Renal cortical epithelial cell (primary cell): ENCODE measurements around the gene PMM2. TPM values are rescaled to one million over a fixed set of nuclear protein-coding genes. Genes with fewer than 3 reads are reported as not detected.

ENCODE experiments used
- DNase-seq: peaks from one replicate; pipeline ENCODE4 v3.0.0-alpha.2; 2011; ENCODE audit warnings: low read depth
- total RNA-seq: library from RNA; depleted of rRNA; stranded (reverse); fragments of >200 nt; gene quantifications from 2 replicates; pipeline ENCODE4 v1.2.3, GENCODE V29; 2014

PMM2 gene
- total RNA-seq, 1 donor from 2014 or later, result 41.1 TPM

GRCh38 chr16:8851761-8852403 lies 54.2 kb downstream of the PMM2 start:
- no peak for DNase-seq

DNA sequence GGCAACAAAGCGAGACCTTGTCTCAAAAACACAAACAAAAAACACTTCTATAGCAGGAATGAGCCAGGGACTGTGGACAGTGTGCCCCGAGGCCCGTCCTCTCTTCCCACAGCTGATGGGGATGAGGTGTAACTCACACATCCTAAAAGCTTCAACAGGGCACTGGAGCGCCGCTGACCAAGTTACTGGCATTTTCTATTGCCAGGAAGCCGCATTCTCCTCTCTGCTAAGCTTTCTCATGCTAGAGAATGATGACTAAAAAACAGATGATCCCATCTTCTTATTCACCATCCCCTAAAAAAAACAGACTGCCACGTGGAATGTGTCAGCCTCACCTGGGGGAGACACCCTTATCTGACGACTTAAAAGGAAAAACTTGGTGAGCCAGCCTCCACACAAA lies 54.9 kb downstream of the PMM2 start:
- DNase-seq, result no peak

GRCh38 chr16:8853150-8853549 lies 55.5 kb downstream of the PMM2 start:
- DNase-seq, result no peak

DNA sequence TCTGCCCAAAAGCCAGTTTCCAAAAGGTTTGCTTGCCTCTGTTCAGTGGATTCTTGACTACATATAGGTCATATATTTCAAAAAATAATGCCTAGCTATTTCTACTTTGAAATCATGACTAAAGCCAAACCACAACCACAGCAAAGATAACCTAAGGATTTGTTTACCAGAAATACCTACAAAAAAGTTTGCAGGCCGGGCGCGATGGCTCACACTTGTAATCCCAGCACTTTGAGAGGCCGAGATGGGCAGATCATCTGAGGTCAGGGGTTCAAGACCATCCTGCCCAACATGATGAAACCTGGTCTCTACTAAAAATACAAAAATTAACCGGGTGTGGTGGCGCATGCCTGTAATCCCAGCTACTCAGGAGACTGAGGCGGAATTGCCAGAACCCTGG lies 56.0 kb downstream of the PMM2 start:
- DNase-seq, result no peak

GRCh38 chr16:8854298-8854948 lies 56.8 kb downstream of the PMM2 start:
- no peak for DNase-seq

- DNase-seq, result no peak
Measured at GRCh38 chr16:8855051-8855786, 57.6 kb downstream of the PMM2 start.

GRCh38 chr16:8855972-8856371 lies 58.3 kb downstream of the PMM2 start:
- DNase-seq, result no peak

DNA sequence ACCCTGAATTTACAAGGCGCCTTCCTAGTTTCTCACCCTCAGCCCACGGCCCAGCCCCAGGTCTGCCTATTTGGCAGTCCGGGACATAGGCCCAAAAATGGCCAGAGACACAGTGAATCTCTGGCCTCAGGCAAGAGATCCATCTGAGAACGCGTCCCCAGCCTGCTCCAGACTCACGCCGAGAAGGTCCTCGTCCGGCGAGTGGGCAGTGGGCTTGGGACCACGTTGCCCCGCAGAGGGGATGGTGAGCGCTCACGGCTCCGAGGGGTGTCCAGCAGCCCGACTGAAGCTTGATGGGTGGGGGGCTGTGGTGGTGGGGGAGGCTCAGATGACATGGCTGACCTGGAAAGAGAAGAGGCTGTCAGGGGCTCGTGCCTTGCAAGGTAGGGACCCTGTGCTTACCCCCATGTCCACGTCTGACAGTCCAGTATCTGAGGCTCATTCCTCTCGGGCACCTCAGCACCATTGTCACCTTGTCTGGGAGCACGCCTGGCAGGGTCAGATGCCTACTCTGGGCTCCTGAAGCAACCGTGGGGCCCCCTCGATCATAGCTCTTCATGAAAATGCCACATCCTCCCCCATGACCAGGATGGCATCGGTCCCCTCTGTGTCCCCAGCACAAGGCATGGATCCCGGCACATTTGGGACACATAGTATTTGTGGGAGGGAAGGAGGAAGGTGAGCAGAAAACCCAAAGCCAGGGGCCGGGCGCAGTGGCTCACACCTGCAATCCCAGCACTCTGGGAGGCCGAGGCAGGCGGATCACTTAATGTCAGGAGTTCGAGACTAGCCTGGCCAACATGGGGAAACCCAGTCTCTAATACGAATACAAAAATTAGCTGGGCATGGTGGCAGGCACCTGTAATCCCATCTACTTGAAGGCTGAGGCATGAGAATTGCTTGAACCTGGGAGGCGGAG lies 61.6 kb downstream of the PMM2 start:
- no peak for DNase-seq

DNA sequence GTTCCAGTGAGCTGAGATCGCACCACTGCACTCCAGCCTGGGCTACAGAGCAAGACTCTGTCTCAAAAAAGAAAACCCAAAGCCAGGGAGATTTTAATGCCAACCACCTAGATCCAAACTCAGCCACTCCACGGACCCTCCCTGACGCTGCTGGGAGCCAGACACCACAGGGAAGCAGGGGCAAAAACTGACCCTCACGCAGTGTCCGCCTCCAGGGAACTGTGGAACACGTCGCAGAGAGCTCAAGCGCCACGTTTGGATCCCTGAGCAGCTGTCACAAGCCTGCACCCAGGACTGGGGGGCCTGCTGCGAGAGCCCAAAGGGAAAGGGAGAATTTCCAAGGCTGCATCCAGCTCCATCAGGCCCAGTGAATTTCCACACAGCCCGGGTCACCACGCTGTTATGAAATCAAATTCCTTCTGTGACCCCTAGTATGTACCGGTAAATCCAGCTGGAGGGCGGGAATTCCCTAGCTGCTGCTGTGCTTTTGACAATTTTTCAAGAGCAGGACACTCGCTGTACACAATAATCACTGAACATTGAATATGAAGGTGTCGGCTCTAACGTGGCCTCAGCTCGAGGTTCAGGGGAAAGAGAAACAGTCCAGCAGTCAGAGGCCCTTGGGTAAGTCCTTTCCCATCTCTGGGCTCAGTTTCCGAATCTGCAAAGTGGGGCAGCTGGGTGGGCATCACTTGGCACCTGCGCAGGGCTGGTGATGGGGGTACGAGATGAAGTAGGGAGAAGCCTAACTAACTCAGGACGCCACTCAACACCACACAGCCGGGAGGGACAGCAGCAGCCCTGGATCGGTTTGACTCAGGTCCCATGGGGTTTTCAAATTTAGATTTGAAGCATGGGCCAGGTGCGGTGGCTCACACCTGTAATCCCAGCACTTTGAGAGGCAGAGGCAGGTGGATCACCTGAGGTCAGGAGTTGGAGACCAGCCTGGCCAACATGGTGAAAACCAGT lies 62.6 kb downstream of the PMM2 start:
- DNase-seq, result peak; percentile 83

DNA sequence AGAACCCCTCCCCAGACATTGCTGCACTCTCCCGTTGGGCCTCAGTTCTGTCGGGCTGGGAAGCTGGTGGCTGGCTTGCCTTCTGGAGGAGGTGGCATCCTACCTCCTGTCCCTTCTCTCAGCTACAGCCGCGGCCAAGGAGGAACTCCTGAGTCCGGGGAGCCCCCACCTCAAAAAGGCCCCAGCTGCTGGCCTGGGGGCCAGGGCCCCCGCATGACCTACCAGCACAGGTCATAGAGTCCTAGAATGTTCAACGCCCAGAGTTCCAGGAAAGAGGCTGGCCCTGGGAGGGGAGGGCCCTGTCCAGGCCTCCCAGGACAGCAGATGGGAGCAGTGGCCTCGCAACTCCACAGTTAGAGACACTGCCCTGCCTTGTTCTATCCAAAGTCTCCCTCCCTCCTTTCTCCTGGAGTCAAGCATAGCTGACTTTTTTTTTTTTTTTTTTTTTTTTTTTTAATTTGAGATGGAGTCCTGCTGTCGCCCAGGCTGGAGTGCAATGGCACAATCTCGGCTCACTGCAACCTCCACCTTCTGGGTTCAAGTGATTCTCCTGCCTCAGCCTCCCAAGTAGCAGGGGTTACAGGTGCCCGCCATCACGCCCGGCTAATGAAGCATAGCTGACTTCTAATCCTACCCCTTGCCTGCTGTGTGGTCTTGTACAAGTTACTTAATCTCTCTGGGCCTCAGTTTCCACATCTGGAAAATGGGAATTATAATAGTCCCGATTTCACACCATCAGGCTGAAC lies 64.1 kb downstream of the PMM2 start:
- DNase-seq, result no peak

DNA sequence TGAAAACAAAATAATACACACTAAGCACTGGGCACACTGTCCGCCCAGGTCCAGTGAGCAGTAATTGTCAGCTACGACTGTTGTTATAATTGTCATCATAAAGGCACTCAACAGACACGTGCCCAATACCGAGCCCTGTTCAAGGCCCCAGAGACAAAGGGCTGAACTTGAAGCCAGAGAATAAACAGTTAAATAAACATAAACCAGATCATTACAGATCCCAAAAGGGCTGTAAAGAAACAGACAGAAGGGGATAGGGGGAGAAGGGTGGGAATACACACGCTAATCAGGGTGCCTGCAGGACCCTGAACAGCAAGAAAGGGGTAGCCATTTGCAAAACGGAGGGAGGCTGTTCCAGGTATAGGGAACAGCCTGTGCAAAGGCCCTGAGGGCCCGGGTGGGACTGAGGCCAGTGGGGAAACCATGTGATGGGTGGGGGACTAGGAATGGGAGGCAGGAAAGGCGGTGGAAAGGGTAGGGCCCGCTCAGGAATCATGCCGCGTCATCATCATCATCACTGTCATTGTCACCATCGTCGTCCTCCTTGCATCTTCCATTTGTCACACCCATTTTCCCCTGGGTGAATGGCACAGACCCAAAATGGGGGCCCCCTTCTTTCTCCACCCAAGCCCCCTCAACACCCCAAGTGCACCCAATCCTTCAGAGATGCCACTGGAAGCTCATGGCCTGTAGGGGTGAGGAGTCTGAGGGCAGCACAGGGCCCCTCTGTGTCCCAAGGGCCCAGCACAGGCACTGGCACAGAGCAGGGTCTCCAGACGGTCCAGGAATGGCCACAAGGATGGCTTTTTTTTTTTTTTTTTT lies 64.9 kb downstream of the PMM2 start:
- no peak for DNase-seq

- DNase-seq, result peak; percentile 58
Measured at GRCh38 chr16:8863594-8864424, 66.2 kb downstream of the PMM2 start.

GRCh38 chr16:8864480-8865110 lies 67.0 kb downstream of the PMM2 start:
- DNase-seq, result no peak

GRCh38 chr16:8865145-8865882 lies 67.7 kb downstream of the PMM2 start:
- no peak for DNase-seq

DNA sequence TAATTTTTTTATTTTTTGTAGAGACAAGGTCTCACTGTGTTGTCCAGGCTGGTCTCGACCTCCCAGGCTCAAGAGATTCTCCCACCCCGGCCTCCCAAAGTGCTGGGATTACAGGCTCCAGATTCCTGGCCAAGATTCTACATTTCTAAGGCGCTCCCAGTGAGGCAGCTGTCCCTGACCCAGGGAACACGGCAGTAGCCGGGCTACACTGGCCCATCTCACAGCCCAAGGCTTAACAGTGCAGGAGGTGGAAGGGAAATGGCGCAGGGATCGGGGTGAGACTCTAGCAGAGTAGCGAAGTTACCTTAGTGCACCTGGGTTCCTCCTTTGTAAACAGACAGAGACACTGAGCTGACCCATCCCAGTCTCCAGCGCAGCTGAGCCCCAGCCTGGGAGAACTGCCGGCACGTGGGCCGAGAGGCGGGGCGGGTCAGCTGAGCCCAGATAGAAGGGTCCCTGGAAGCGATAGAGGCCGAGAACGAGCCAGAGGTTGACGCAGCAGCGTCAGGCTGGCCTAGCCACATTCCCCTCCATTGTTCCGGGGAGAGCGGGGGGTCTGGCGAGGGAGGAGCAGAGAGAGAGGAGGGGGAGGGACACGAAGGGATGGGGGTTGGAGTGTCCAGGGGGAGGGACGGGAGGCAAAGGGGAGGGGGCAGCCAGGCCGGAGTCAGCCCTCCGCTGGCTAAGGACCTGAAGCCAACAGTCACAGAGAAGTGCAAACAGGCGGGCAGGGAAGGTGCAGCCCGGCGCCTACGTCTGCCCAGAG lies 68.7 kb downstream of the PMM2 start:
- DNase-seq, result no peak

GRCh38 chr16:8866884-8867215 lies 69.2 kb downstream of the PMM2 start:
- DNase-seq, result no peak
